Stimulated activated CD4-positive, alpha-beta T cell treated with anti-CD3 and anti-CD28 coated beads, Interleukin-2, amount 100 ng/mL, for 24 hours (primary cell): ENCODE measurements around the gene SCAMP5.

ENCODE experiments used
- DNase-seq, 2 donors: peaks; one replicate each; pipeline ENCODE4 v3.0.0-alpha.2; 2020

Gene SCAMP5

DNA sequence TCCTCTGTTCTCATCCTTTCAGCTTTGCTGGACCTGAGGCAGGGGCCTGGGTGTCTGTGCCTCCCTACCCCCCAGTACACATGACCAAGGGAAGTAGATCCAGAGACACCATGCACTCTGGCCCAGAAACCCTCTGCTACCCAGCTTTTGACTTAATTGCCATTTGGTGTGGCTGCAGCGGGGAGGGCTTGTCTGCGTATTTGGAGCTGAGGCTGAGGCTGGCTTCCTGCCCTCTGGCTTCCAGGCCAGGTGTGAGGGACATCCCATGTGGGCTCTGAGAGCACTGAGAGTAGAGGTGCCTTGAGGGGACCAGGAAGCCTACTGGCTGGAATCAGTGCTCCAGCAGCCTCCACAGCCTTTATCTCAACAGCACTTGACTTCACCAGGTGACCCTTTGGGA lies 54.9 kb downstream of the SCAMP5 start:
- DNase-seq = no peak

DNA sequence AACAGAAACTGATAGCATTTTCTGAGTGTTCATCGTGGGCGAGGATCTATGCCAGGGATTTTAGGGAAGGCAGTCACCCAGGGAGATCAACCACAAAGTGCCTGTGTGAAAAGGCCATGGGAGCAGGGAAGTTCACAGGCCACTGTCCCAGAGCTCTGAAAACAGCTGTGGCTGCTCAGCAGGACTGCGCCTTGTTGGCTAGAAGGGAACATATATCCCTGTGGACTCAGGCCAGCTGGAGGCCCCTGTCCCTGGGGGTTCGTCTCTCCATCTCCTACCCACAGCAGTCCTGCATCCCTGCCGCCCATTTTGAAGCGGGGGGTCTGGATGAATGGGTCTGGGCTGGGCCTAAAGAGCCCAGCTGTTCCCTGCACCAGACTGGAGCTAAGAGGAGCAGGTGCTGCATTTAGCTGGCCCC lies 55.8 kb downstream of the SCAMP5 start:
- no peak for DNase-seq

DNA sequence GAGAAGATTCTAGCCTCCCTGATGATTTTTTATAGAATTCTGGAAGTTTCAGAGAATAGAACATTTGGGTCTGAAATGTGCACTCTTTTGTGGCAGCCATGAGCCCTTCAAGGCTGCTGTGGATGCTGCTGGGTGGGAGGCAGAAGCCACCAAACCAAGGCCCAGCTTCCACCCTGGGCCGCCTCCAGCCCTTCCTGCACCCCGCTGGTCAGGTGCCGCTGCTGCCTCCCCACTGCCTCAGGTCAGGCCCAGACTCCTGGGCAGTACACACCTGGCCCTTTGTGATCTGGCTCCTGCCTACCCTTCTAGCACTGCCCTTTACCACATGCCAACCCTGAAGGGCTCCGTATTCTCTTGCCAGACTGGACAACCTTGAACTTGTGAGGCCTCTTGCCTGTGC lies 56.3 kb downstream of the SCAMP5 start:
- no peak for DNase-seq

DNA sequence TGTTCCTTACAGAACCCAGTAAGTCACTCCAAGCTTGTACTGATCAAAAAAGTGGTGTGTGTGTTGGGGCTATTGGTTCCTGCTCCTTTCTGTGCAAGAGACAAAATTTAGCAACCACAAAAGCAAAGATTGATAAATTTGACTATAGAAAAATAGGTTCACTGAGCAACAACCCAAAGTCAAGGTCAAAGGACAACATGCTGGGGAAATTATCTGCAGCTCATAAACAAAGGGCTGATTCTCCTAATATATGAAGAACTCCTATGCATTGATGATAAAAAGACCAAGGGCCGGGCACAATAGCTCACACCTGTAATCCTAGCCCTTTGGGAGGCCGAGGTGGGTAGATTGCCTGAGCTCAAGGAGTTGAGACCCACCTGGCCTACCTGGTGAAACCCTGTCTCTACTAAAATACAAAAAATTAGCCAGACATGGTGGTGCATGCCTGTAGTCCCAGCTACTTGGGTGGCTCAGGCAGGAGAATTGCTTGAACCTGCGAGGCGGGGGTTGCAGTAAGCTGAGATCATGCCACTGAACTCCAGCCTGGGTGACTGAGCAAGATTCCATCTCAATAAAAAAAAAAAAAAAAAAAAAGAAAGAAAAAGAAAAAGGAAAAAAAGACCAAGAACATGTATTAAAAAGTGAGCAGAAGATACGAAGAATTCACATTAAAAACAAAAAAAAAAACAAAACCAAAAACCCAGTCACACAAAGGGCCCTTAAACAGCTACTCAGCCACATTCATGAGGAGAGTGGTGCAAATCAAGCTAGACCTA lies 57.8 kb downstream of the SCAMP5 start:
- DNase-seq = no peak

DNA sequence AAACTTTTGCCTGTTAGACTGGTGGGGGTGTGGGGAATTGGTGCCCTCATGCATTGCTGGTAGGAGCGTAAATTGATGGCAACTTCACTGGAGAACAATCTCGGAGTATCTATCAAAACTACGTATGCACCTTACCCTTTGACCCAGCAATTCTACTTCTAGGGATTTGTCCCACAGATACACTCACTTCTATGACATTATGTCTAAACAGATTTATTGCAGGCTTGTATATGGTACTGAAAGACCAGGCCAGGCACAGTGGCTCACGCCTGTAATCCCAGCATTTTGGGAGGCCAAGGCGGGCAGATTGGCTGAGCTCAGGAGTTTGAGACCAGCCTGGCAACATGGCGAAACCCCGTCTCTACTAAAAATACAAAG lies 58.4 kb downstream of the SCAMP5 start:
- DNase-seq = no peak

DNA sequence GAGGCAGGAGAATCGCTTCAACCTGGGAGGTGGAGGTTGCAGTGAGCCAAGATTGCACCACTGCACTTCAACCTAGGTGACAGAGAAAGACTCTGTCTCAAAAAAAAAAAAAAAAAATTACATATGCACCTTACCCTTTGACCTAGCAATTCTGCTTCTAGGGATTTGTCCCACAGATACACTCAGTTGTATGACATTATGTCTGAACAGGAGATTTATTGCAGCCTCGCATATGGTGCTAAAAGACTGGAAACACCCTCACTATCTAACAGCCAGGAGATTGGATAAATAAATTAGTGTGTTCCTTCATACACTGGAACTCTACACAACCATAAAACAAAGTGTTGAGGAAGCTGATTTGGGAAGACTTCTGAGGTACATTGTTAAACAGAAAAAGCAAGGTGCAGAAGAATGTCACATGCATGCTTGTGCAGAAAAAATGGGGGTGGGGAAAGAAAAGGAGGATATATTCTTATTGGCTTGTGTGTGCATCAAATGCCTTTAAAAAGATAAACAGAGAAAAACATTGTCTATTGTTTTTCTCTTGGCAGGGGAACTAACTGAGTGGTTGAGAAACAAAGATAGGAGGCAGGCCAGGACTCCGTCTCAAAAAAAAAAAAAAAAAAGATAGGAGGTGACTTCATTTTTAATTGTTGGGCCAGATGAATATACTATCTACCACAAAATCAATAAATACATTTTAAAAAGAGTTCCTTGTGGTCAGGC lies 59.0 kb downstream of the SCAMP5 start:
- no peak for DNase-seq

DNA sequence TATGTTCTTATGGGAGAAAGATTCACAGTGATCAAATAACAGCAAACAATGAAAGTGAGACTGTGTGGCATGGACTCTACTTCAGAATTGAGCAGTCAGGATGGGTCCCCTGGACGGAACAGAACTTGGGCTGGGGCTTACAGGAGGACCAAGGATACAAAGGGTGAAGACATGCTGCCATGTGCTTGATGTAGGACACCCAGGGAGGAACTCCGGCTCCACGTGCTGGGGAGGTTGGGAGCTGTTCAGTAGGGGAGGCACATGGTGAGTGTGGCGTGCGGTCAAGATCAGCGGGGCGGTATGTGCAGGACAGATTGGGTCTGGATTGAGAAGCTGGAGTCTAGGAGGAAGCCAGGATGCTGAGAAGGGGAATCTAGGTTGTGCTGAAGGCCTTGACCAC lies 60.7 kb downstream of the SCAMP5 start:
- DNase-seq = no peak

DNA sequence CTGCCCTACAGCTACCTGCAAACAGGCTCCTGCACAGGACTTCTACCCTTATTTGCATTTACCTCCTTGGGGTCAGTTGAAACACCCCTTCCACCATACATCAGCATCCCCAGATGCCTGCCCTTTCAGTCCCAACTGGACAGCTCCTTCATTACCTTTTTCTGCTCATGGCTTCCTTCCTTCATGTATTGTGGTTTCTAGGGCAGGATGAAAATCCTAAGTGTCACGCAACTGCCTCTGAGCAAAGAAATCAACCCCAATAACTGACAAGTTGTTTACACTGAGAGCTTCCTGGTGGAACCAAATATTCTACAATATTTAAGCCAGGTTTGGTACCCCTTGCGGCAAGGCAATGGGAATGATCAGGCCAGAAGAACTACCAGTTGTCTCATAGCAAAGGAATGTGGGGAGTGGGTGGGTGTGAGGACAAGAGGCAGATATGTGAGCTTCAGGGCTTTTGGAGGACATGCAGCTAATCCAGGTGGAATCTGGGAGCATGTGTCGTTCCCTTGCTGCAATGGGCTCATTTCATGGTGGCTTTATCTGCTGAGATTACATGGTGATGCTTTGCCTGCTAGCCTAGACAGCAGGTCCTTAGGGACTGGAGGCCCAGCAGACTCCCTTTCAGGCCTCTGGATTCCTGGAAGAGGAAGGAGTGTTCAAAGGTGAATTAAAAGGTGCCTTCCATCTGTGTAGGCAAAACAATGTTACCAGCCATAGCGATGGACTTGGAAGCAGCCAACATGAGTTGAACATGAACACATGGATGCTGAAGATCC lies 63.0 kb downstream of the SCAMP5 start:
- no peak for DNase-seq

DNA sequence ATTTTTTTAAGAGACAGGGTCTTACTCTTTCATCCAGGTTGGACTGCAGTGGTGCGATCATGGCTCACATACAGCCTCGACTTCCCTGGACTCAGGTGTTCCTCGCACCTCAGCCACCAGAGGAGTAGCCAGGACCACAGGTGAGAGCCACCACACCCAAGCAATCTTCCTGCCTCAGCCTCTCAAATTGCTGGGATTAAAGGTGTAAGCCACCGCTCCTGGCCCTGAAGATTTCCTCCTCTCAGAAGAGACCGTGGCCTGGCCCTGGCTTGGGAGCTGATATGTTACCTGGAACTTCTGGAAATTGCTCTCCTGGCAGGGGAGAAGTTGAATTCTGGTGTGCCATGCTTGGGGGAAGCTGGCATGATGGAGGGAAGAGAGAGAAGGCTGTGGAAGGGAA lies 64.2 kb downstream of the SCAMP5 start:
- DNase-seq = no peak

DNA sequence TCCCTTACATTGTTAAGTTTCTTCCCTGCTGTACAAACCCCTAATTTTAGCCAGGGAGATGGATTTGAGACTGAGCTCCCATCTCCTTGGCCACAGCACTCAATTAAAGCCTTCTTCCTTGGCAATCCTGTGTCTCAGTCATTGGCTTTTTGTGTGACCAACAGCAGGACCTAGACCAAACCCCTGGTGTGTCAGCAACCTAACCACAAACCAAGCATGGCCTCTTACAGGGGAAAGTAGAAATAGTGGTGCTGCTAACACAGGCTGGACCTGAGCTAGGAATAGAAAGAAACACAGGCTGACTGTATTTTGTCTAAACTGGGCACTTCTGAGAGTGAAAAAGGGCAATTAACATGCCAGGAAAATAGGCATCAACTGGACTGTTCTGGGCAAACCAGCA lies 65.9 kb downstream of the SCAMP5 start:
- DNase-seq = no peak

DNA sequence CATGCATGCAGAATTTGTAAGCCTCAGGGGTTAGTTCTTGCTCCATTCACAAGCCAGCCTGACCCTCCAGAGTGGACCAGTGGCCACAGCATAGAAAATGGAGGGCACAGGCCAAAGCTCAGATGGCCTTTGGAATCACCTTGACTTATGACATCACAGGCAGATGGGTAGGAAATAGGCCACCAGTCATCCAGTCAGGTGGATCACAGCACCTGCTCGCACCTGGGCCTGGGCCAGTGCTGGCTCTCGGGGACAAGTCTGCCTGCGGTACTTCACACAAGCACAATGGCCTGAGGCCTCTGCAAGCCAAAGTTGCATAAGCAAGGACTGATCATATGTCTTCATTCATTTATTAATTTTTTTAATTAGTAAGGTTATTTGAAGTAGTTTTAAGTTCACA lies 67.3 kb downstream of the SCAMP5 start:
- DNase-seq = no peak

DNA sequence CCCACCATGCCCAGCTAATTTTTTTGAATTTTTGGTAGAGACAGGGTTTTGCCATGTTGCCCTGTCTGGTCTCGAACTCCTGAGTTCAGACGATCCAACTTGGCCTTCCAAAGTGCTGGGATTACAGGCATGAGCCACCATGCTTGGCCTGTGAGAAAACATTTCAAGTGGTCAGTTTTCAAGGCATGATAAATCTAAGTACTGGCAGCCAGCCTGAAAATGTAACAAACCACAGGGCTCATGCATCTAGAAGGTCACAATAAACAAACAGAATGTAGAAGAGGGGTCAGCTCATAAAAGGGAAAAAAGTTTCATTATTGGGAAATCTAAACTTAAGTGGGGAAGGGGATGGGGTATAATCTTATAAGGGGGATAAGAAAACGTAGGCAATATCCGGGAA lies 68.0 kb downstream of the SCAMP5 start:
- no peak for DNase-seq

DNA sequence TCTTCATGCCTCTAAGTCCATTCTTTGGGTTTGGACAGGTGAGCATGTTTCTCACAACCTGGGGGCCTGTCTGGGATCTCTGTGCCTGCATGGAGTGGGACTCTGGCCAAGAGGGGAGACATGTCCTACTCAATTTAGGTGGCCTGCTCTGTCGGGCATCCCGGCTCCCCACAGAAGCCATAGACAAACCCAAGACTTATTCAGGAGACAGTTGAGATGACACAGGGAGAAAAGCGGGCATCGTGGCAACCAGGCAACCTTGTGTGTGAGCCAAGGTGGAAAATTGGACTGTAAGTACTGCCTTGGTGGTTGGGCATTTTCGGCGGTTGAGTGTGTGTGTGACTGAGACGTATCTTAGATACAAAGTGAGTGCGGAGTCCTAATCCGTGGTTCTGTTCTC lies 68.5 kb downstream of the SCAMP5 start:
- DNase-seq = no peak

DNA sequence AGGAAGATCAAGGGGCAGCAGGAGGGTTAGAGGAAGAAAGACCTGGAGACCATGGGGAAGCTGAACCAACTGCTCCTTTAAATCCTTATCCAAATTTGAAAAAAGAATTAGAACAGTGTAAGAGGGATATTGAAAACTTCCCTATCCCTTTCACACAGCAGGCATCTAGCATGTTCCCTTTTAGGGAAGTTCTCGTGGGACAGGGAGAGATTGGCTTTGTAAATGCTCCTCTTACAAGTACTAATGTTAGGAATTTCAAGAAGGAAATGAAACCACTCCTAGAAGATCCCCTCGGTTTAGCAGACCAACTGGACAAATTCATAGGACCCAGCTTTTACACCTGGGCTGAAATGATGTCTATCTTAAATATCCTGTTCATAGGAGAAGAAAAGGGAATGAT lies 69.5 kb downstream of the SCAMP5 start:
- no peak for DNase-seq

DNA sequence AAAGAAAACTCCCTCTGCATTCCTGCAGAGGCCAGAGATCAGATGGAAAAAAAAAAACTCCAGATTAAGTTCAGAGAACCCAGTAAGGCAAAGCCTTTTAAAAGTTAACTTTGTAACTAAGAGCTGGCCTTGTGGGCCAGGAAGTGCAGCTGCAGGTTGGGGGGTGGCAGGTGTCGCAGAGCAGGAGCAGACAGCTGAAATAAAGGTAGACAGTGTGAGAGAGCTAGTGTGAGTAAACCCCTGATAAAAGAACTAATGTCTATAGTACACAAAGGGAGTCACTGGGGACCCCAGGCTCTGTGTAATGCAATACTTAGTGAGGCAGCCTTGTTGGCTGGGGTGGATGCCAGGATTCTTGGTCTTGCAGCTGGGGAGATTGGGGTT lies 70.1 kb downstream of the SCAMP5 start:
- DNase-seq = no peak

DNA sequence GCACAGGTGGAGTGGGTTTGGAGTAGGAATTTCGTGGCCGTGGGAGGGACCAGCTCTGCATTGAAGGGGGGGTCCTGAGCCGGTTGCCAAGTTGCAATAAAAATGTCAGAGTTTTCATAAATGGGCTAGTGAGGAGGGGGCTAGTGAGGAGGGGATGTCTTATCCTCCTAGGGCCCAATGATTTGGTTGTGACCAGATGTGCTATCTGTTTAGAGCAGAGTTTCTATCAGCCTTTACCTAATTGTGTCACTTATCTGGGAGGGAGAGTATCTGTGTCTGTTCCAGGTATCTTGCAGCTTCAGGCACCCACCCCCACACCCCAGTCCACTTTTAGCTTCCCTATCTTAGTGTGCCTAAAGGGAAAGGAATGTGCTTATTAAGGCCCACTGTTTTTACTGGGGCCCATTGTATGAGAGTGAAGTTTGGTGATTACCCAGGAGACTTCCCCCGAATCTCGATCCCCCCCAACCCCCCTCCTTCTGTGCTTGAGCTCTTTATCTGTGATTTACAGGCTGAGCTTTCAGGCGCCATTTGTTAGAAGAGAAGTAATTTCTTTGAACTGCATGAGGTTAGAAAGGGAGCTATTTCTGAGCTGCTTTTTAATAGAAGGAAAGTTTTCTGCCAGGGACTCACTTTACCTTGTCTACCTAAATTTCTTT lies 70.6 kb downstream of the SCAMP5 start:
- DNase-seq = no peak

DNA sequence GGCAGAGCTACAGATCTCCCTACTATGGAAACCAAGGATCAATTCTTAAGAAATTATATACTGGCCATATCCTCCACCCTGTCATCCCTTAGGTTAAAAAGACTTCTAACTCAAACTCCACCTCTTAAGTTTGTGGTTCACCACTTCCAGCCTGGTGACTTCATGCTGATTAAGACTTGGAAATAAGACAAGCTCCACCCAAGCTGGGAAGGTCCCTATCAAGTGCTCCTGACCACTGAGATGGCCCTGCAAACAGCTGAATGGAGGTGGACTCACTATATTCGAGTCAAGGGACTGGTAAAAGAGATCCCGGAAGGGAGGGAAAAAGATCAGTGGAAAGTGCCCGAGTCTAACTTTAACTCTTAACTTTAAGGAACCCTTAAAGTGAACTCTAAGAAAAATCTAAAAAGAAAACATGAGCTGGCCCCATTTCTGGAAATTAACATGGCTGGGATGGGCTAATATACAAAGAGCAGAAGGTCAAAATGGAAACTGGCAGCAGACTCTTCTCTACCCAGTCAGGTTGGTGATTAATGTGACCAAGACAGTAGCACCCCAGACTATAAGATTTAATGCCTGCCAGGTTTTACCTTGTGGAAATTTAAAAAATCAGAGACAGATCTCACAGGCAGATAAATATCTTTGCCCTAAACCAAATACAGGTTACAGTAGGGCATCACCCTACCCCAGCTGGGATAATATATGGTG lies 71.9 kb downstream of the SCAMP5 start:
- peak; percentile 24 to 31 for DNase-seq

DNA sequence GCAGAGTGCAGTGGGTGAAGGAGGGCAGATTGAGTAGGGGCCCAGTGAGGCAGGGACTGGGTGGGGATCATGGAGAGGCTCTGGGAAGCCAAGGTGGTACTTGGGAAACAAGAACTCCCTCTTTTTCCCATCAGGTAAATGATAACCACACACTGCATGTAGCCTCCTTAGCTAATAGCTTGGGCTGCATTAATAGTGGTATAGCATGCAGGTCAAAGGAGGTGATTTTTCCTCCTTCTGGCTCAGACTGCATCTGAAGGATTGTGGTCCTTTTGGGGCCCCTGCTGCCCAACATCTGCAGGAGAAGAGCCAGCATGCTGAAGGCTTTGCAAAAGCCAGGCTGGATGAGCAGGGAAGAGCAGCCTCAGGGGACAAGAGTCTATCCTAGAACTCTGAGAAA lies 73.4 kb downstream of the SCAMP5 start:
- DNase-seq = no peak

DNA sequence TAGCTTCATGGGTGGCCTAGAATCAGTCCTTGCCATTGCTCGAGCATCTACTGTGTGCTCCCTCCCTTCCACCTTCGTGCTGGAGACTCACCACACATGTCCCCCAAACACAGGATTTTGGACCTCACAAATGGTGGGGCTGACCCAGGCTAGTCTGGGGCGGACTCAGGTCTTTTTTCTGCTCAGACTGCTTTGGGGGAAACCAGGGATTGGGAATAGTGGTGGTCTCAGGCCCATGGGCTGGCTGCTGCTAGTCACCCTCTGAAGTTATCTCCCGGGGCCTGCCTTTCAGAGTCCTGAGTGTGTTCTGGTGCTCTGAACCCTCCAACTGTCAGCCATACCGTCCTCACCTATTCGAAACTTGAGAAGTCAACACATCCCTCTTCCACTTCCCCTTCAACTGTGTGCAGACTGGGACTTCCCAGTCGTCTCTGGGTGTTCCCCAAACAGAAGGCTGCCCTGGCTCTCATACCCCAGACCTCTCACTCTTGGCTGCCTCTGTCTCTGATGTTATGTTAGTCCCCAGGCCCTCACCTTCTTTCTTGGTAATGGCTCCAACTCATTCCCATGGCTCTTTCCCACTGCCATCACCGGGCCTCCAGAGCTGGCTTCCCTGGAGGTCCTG lies 74.0 kb downstream of the SCAMP5 start:
- DNase-seq = no peak

DNA sequence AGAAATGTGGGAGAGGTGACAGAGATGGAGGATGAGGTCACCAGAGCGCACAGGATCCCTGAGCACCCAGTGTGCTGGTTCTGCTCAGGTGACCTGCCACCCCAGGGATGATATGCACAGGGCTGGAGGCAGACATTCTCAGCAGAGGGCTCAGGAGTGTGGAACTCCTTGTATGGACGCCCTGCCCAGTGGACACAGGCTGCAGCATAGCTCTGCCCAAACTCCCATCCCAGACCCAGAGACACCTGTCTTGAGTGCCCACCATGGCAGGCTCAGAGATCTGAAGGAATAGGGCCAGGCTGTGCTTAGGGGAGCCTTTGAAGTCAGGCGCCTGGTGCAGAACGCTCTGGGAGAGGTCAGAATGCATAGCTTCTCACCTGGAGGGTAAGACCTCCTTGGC lies 75.3 kb downstream of the SCAMP5 start:
- no peak for DNase-seq
